Uterus (tissue), 2 donors: ENCODE measurements around the gene PDE6B.

Source experiments
- POLR2A ChIP-seq, 2 donors: fragments of 450-650 bp; IDR thresholded peaks; one replicate each; pipeline ENCODE4 v1.6.1; 2016; ENCODE audit warnings: antibody characterized with exemption in 2 of 2, mild to moderate bottlenecking in 1 of 2, moderate library complexity in 1 of 2
- TF ChIP-seq, protein P1 (sequence below), 4 experiments: fragments of 200-600 bp in 2 of 4; fragments of 450-650 bp in 2 of 4; sonication (generic) in 2 of 4; IDR thresholded peaks; one replicate each; pipeline ENCODE4 v1.5.1; 2016 to 2019; ENCODE audit warnings: antibody characterized with exemption in 4 of 4, mild to moderate bottlenecking in 2 of 4, moderate library complexity in 1 of 4

DNA sequence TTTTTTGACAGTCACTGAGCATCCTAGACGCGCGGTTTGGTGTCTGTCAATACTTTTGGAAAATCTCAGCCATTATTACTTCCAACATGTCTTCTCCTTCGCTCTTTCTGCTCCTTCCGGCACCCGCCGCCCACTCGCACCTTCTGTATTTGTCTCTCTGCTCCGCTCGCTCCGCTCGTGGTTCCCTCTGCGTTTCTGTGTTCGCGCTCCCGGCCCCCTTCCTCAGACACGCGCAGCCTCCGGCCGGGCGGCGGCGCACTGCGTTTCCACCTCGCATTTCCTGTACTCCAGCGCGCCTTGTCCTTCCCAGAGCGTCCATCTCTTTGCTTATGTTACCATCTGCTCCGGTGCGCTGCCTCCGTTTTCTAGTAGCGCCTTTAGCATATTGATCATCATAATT lies 21.1 kb downstream of the PDE6B start:
- TF ChIP-seq, protein P1, sequence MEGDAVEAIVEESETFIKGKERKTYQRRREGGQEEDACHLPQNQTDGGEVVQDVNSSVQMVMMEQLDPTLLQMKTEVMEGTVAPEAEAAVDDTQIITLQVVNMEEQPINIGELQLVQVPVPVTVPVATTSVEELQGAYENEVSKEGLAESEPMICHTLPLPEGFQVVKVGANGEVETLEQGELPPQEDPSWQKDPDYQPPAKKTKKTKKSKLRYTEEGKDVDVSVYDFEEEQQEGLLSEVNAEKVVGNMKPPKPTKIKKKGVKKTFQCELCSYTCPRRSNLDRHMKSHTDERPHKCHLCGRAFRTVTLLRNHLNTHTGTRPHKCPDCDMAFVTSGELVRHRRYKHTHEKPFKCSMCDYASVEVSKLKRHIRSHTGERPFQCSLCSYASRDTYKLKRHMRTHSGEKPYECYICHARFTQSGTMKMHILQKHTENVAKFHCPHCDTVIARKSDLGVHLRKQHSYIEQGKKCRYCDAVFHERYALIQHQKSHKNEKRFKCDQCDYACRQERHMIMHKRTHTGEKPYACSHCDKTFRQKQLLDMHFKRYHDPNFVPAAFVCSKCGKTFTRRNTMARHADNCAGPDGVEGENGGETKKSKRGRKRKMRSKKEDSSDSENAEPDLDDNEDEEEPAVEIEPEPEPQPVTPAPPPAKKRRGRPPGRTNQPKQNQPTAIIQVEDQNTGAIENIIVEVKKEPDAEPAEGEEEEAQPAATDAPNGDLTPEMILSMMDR (IDR thresholded peaks at IDR 0.05), result no peak
- TF ChIP-seq POLR2A (IDR thresholded peaks at IDR 0.05), result no peak
